H1 (cell line): ENCODE measurements around the gene EHHADH. TPM values are rescaled to one million over a fixed set of nuclear protein-coding genes. Genes with fewer than 3 reads are reported as not detected.

Experiments
- CTCF ChIA-PET: fragments of 300-600 bp; sonication (Branson Sonifier 250); formaldehyde crosslinking; loops from one replicate; lab custom pipeline; 2021; ENCODE audit not compliant: partially characterized antibody; lab: Charles Lee
- POLR2A ChIA-PET: fragments of 300-600 bp; sonication (Branson Sonifier 250); formaldehyde crosslinking; loops from one replicate; lab custom pipeline; 2021; ENCODE audit warnings: inconsistent platforms; ENCODE audit not compliant: partially characterized antibody; lab: Charles Lee
- DNase-seq, 2 experiments: peaks; one replicate each; pipeline versions ENCODE4 v3.0.0 to v3.0.0-alpha.2; 2010 to 2022; ENCODE audit warnings: low spot score in 2 of 2, low read depth in 1 of 2, mixed read lengths in 1 of 2
- FAIRE-seq: peaks from 2 replicates; lab custom pipeline; 2011; peaks lifted over from hg19 to GRCh38; lab: Jason Lieb, UNC
- H2AFZ ChIP-seq: 2 replicates; pipeline ENCODE4 v1.8.1; 2012; ENCODE audit warnings: low read length, inconsistent platforms
- H2AK5ac ChIP-seq: 2 replicates; pipeline ENCODE4 v1.6.1; 2013; ENCODE audit warnings: low read depth, low read length
- H2BK120ac ChIP-seq: replicated peaks from 2 replicates; pipeline ENCODE3; 2013; ENCODE audit warnings: low read depth, low read length, inconsistent platforms
- H2BK12ac ChIP-seq: 2 replicates; pipeline ENCODE4 v1.6.1; 2013; ENCODE audit warnings: low read depth, low read length
- H2BK15ac ChIP-seq: 2 replicates; pipeline ENCODE4 v1.6.1; 2013; ENCODE audit warnings: low read length
- H2BK20ac ChIP-seq: 2 replicates; pipeline ENCODE4 v1.6.1; 2013; ENCODE audit warnings: low read length
- H2BK5ac ChIP-seq: 2 replicates; pipeline ENCODE4 v1.6.1; 2013; ENCODE audit warnings: low read depth, low read length
- H3K14ac ChIP-seq: 2 replicates; pipeline ENCODE4 v1.6.1; 2013; ENCODE audit warnings: inconsistent platforms; ENCODE audit not compliant: insufficient read length
- H3K18ac ChIP-seq: 2 replicates; pipeline ENCODE4 v1.6.1; 2013; ENCODE audit warnings: low read length; ENCODE audit errors: extremely low read depth
- H3K23ac ChIP-seq: 2 replicates; pipeline ENCODE4 v1.6.1; 2013; ENCODE audit warnings: inconsistent platforms; ENCODE audit not compliant: insufficient read length
- H3K23me2 ChIP-seq: 2 replicates; pipeline ENCODE4 v1.6.1; 2013; ENCODE audit warnings: low read depth, low read length
- H3K27ac ChIP-seq: 2 replicates; pipeline ENCODE4 v1.6.1; 2011; ENCODE audit warnings: low read depth, low read length, inconsistent platforms
- H3K27me3 ChIP-seq, 4 experiments: replicated peaks in 1 of 4; 1 replicate in 1 of 4; 2 replicates in 3 of 4; pipeline versions ENCODE4 v1.6.1 to v1.8.1; 2011 to 2013; ENCODE audit warnings: low read length in 3 of 4, mild to moderate bottlenecking in 3 of 4, inconsistent platforms in 2 of 4, mixed read lengths in 2 of 4, moderate library complexity in 1 of 4; ENCODE audit not compliant: control insufficient read depth in 3 of 4, insufficient read depth in 3 of 4; ENCODE audit errors: extremely low read depth in 1 of 4
- H3K36me3 ChIP-seq, 4 experiments: 2 replicates each; pipeline versions ENCODE4 v1.6.1 to v1.8.1; 2011 to 2013; ENCODE audit warnings: mild to moderate bottlenecking in 4 of 4, low read length in 3 of 4, moderate library complexity in 2 of 4, control low read depth in 1 of 4, inconsistent platforms in 1 of 4; ENCODE audit not compliant: insufficient read depth in 4 of 4, control insufficient read depth in 2 of 4
- H3K4ac ChIP-seq: replicated peaks from 2 replicates; pipeline ENCODE3; 2013; ENCODE audit warnings: low read length, low read depth, mixed read lengths, inconsistent platforms; ENCODE audit not compliant: insufficient read length
- H3K4me1 ChIP-seq, 4 experiments: replicated peaks in 1 of 4; 1 replicate in 1 of 4; 2 replicates in 3 of 4; pipeline versions ENCODE4 v1.6.1 to v1.8.1; 2011 to 2013; ENCODE audit warnings: low read length in 3 of 4, inconsistent platforms in 2 of 4, mixed read lengths in 1 of 4; ENCODE audit not compliant: insufficient read depth in 4 of 4, control insufficient read depth in 3 of 4
- H3K4me2 ChIP-seq, 2 experiments: 2 replicates each; pipeline versions ENCODE4 v1.6.1 to v1.8.1; 2011 to 2013; ENCODE audit warnings: low read depth in 2 of 2, low read length in 2 of 2, control low read depth in 1 of 2, inconsistent platforms in 1 of 2, mild to moderate bottlenecking in 1 of 2; ENCODE audit not compliant: insufficient read depth in 1 of 2
- H3K4me3 ChIP-seq, 4 experiments: fragments of 200-600, 300-600 bp in 1 of 4; sonication (generic), shearing (Covaris generic), sonication (Bioruptor Twin) in 1 of 4; 2 replicates each; pipeline versions ENCODE4 v1.5.1 to v1.8.1; 2011 to 2016; ENCODE audit warnings: low read length in 4 of 4, low read depth in 3 of 4, control low read depth in 2 of 4, inconsistent platforms in 2 of 4, mild to moderate bottlenecking in 2 of 4, mixed read lengths in 1 of 4, moderate library complexity in 1 of 4; ENCODE audit not compliant: insufficient read depth in 2 of 4; ENCODE audit errors: extremely low read depth in 1 of 4
- H3K56ac ChIP-seq: replicated peaks from 2 replicates; pipeline ENCODE3; 2013; ENCODE audit warnings: low read depth, mild to moderate bottlenecking, mixed read lengths, low read length, inconsistent platforms; ENCODE audit not compliant: insufficient read length
- H3K79me1 ChIP-seq: 2 replicates; pipeline ENCODE4 v1.6.1; 2013; ENCODE audit warnings: low read depth, low read length, control low read depth
- H3K79me2 ChIP-seq, 2 experiments: 2 replicates each; pipeline versions ENCODE4 v1.6.1 to v1.8.1; 2012 to 2013; ENCODE audit warnings: low read length in 2 of 2, mild to moderate bottlenecking in 2 of 2, inconsistent platforms in 1 of 2; ENCODE audit not compliant: insufficient read depth in 2 of 2, control insufficient read depth in 1 of 2
- H3K9ac ChIP-seq, 4 experiments: replicated peaks in 1 of 4; 1 replicate in 1 of 4; 2 replicates in 3 of 4; pipeline versions ENCODE4 v1.6.1 to v1.8.1; 2011 to 2013; ENCODE audit warnings: low read depth in 3 of 4, low read length in 3 of 4, control low read depth in 2 of 4, mild to moderate bottlenecking in 2 of 4, moderate library complexity in 2 of 4, inconsistent platforms in 1 of 4; ENCODE audit errors: extremely low read depth in 1 of 4
- H3K9me3 ChIP-seq, 2 experiments: 2 replicates each; pipeline versions ENCODE4 v1.6.1 to v1.8.1; 2012 to 2013; ENCODE audit warnings: mild to moderate bottlenecking in 2 of 2, moderate library complexity in 2 of 2, control low read depth in 1 of 2, inconsistent platforms in 1 of 2, low read depth in 1 of 2, low read length in 1 of 2, mixed read lengths in 1 of 2; ENCODE audit not compliant: insufficient read depth in 2 of 2
- H4K20me1 ChIP-seq, 2 experiments: replicated peaks in 1 of 2; 2 replicates each; pipeline versions ENCODE3 to v1.8.1; 2011 to 2013; ENCODE audit warnings: inconsistent platforms in 2 of 2, low read length in 2 of 2, mild to moderate bottlenecking in 1 of 2; ENCODE audit not compliant: insufficient read depth in 2 of 2, control insufficient read depth in 1 of 2
- H4K5ac ChIP-seq: 2 replicates; pipeline ENCODE4 v1.6.1; 2013; ENCODE audit warnings: low read length, low read depth, mixed read lengths, inconsistent platforms; ENCODE audit not compliant: insufficient read length
- H4K8ac ChIP-seq: 2 replicates; pipeline ENCODE4 v1.8.0; 2013; ENCODE audit warnings: mild to moderate bottlenecking, moderate library complexity, low read length, inconsistent platforms; ENCODE audit not compliant: insufficient read depth; ENCODE audit errors: extremely low read depth
- H4K91ac ChIP-seq: replicated peaks from 2 replicates; pipeline ENCODE3; 2013; ENCODE audit warnings: low read length, mixed read lengths, inconsistent platforms; ENCODE audit not compliant: insufficient read length
- ATF3 ChIP-seq: IDR thresholded peaks from 2 replicates; pipeline ENCODE4 v1.6.1; 2011; ENCODE audit warnings: low read depth, mild to moderate bottlenecking, low read length; ENCODE audit not compliant: insufficient read depth
- GTF2F1 ChIP-seq: IDR thresholded peaks from 2 replicates; pipeline ENCODE4 v1.6.1; 2012; ENCODE audit warnings: low read depth, low read length, improper control_type of control experiment, borderline replicate concordance
- SIN3A ChIP-seq, 2 experiments: IDR thresholded peaks in 1 of 2; conservative IDR thresholded peaks in 1 of 2; 2 replicates each; pipeline ENCODE4 v1.6.1; 2011 to 2012; ENCODE audit warnings: low read length in 2 of 2, improper control_type of control experiment in 1 of 2, low read depth in 1 of 2, mild to moderate bottlenecking in 1 of 2
- SP2 ChIP-seq: IDR thresholded peaks from 2 replicates; pipeline ENCODE4 v1.6.1; 2012; ENCODE audit warnings: mild to moderate bottlenecking, low read length, inconsistent platforms
- polyA plus RNA-seq, 7 experiments: library from polyadenylated mRNA; depleted of rRNA in 3 of 7; stranded (reverse) in 5 of 7; unstranded in 2 of 7; fragments of >200 nt in 5 of 7; fragments of 200-250 nt in 2 of 7; gene quantifications; 1 replicate in 5 of 7; 2 replicates in 1 of 7; 4 replicates in 1 of 7; pipeline versions ENCODE4 v1.2.1 to v1.2.3, GENCODE V29; 2011 to 2013; ENCODE audit warnings: missing spikeins in 2 of 7, mixed read lengths in 2 of 7
- total RNA-seq: library from RNA; stranded (reverse); fragmentation: NEBNext Ultra II Directional; extraction: Animal tissue kit (Norgen Biotek cat#: 25700); gene quantifications from 2 replicates; pipeline ENCODE4 v1.2.1, GENCODE V29; 2021

EHHADH gene
- total and polyA plus RNA-seq, 2 of the 8 experiments (the other 6 are each of a cell fraction or from before 2014, with no cell fraction given): 1.4 to 3.5 TPM

GRCh38 chr3:185188816-185189215 lies 65.0 kb downstream of the EHHADH start:
- H3K79me2 ChIP-seq: no peaks in the 10 kb centered on the region
- H3K56ac ChIP-seq: no peak overlapping the region
- H3K4me2 ChIP-seq: no peak overlapping the region
- no peaks in the 10 kb centered on the region for H3K23me2 ChIP-seq
- H4K8ac ChIP-seq: no peak overlapping the region
- H2AFZ ChIP-seq: no peak overlapping the region
- no peak overlapping the region for H4K91ac ChIP-seq
- H3K4ac ChIP-seq: no peak overlapping the region
- H3K9me3 ChIP-seq: no peaks in the 10 kb centered on the region
- CTCF ChIA-PET: interaction anchor here (1.2 to 1.6 kb wide), 2 partner anchors 41 to 120 kb away, joined by 3 to 4 read pairs; no protein-coding TSS in a partner anchor
- no peak overlapping the region for H3K14ac ChIP-seq
- DNase-seq (no peak), FAIRE-seq (no peak)
- H3K36me3 ChIP-seq: no peaks in the 10 kb centered on the region
- H3K23ac ChIP-seq: no peak overlapping the region
- POLR2A ChIA-PET: no interaction called here
- H3K79me1 ChIP-seq: no peaks in the 10 kb centered on the region
- no peak overlapping the region for H2BK15ac ChIP-seq
- no peak overlapping the region for H2BK120ac ChIP-seq
- no peak overlapping the region for H4K5ac ChIP-seq
- no peak overlapping the region for H3K18ac ChIP-seq
- H2BK12ac ChIP-seq: no peak overlapping the region
- H2BK5ac ChIP-seq: no peak overlapping the region
- no peak overlapping the region for H3K9ac ChIP-seq
- no peaks in the 10 kb centered on the region for H3K27me3 ChIP-seq
- no peak overlapping the region for H3K27ac ChIP-seq
- H2BK20ac ChIP-seq: no peak overlapping the region
- no peaks in the 10 kb centered on the region for H4K20me1 ChIP-seq
- H3K4me3 ChIP-seq: no peak overlapping the region
- no peaks in the 10 kb centered on the region for H3K4me1 ChIP-seq
- no peak overlapping the region for H2AK5ac ChIP-seq
- TF ChIP-seq GTF2F1 (no peak), SP2 (no peak), ATF3 (no peak), SIN3A (conservative IDR thresholded peaks at IDR 0.05 in 1 of 2, IDR thresholded peaks at IDR 0.05 in 1 of 2; ENCODE audit: low read depth in 1 of 2, low read length in 2 of 2) (no peak)
